OCI-LY3 (cell line): ENCODE results near the gene MEF2A.

Source experiments
- CTCF ChIP-seq: fragments of 200-600, 300-600 bp; sonication (generic); IDR thresholded peaks from 2 replicates; pipeline ENCODE4 v1.5.1; 2014; ENCODE audit warnings: antibody characterized with exemption, low read length, low read depth
- EZH2phosphoT487 ChIP-seq: fragments of 200-600 bp; shearing (Covaris generic); IDR thresholded peaks from 2 replicates; pipeline ENCODE4 v1.6.1; 2018; ENCODE audit warnings: antibody characterized with exemption, mixed run types, low read depth

GRCh38 chr15:99704444-99704838, 138.7 kb downstream of the MEF2A start:
- TF ChIP-seq CTCF (peak; percentile 95), EZH2phosphoT487 (no peak)
